Fibroblast of lung (primary cell): ENCODE measurements around the gene MXD1. TPM values are rescaled to one million over a fixed set of nuclear protein-coding genes. Genes with fewer than 3 reads are reported as not detected.

Source experiments
- DNase-seq, 2 donors: peaks; one replicate each; pipeline versions ENCODE4 v3.0.0 to v3.0.0-alpha.2; 2010; ENCODE audit warnings: low read depth in 2 of 2
- H2AFZ ChIP-seq: 2 replicates; pipeline ENCODE4 v1.5.1; 2012; ENCODE audit warnings: low read length, control low read depth, inconsistent platforms
- H3K27ac ChIP-seq: 2 replicates; pipeline ENCODE4 v1.5.1; 2011; ENCODE audit warnings: low read length, control low read depth; ENCODE audit not compliant: insufficient read depth
- H3K27me3 ChIP-seq: 2 replicates; pipeline ENCODE4 v1.5.1; 2011; ENCODE audit warnings: mild to moderate bottlenecking, low read length; ENCODE audit not compliant: control insufficient read depth, insufficient read depth
- H3K36me3 ChIP-seq: 2 replicates; pipeline ENCODE4 v1.5.1; 2011; ENCODE audit warnings: low read length; ENCODE audit not compliant: control insufficient read depth, insufficient read depth
- H3K4me1 ChIP-seq: 2 replicates; pipeline ENCODE4 v1.5.1; 2011; ENCODE audit warnings: low read length; ENCODE audit not compliant: control insufficient read depth, insufficient read depth; ENCODE audit errors: extremely low read depth
- H3K4me2 ChIP-seq: 2 replicates; pipeline ENCODE4 v1.5.1; 2011; ENCODE audit warnings: low read length, control low read depth; ENCODE audit not compliant: insufficient read depth; ENCODE audit errors: extremely low read depth
- H3K4me3 ChIP-seq, 4 experiments: fragments of 200-600 bp in 1 of 4; sonication (generic) in 1 of 4; replicated peaks in 1 of 4; 2 replicates each; pipeline ENCODE4 v1.5.1; 2011 to 2016; ENCODE audit warnings: low read length in 4 of 4, low read depth in 3 of 4, mild to moderate bottlenecking in 3 of 4, control low read depth in 2 of 4, inconsistent platforms in 1 of 4, mixed read lengths in 1 of 4; ENCODE audit not compliant: insufficient read depth in 1 of 4; ENCODE audit errors: control extremely low read depth in 1 of 4
- H3K79me2 ChIP-seq: 2 replicates; pipeline ENCODE4 v1.5.1; 2012; ENCODE audit warnings: mild to moderate bottlenecking, low read length, inconsistent platforms; ENCODE audit not compliant: control insufficient read depth, insufficient read depth
- H3K9ac ChIP-seq: 2 replicates; pipeline ENCODE4 v1.5.1; 2011; ENCODE audit warnings: mild to moderate bottlenecking, low read length, control low read depth; ENCODE audit not compliant: insufficient read depth
- H3K9me3 ChIP-seq: 2 replicates; pipeline ENCODE4 v1.5.1; 2012; ENCODE audit warnings: low read depth, low read length; ENCODE audit not compliant: control insufficient read depth, insufficient read depth
- H4K20me1 ChIP-seq: 2 replicates; pipeline ENCODE4 v1.5.1; 2011; ENCODE audit warnings: low read length; ENCODE audit not compliant: control insufficient read depth, insufficient read depth; ENCODE audit errors: extremely low read depth
- CTCF ChIP-seq, 2 donors: IDR thresholded peaks in 1 of 2; conservative IDR thresholded peaks in 1 of 2; 1 replicate in 1 of 2; 2 replicates in 1 of 2; pipeline ENCODE4 v1.5.1; 2011 to 2012; ENCODE audit warnings: low read length in 2 of 2, control low read depth in 1 of 2, inconsistent platforms in 1 of 2, low read depth in 1 of 2, mild to moderate bottlenecking in 1 of 2
- EZH2 ChIP-seq: IDR thresholded peaks from 2 replicates; pipeline ENCODE4 v1.5.1; 2012; ENCODE audit warnings: low read length, control low read depth, mild to moderate bottlenecking; ENCODE audit errors: missing control alignments
- polyA plus RNA-seq, 2 donors: library from polyadenylated mRNA; depleted of rRNA in 1 of 2; stranded (reverse) in 1 of 2; unstranded in 1 of 2; fragments of >200 nt; gene quantifications; 2 replicates each; pipeline ENCODE4 v1.2.1, GENCODE V29; 2011 to 2012; ENCODE audit warnings: missing spikeins in 1 of 2
- total RNA-seq: library from RNA; depleted of rRNA; stranded (reverse); fragments of >200 nt; gene quantifications from 2 replicates; pipeline ENCODE4 v1.2.1, GENCODE V29; 2014

Gene MXD1
- total and polyA plus RNA-seq, 2 donors (not counting 1 experiment from before 2014, with no cell fraction given): 5.4 to 8.4 TPM

- Histone ChIP-seq H3K9me3 (no peaks in the 10 kb centered on the region), H3K9ac (no peak overlapping the region), H3K27ac (peak overlapping the region; percentile 65), H3K36me3 (peaks cover 4% of the 10 kb centered on the region), H4K20me1 (no peaks in the 10 kb centered on the region), H3K4me2 (peak overlapping the region; percentile 26), H3K4me3 (peak overlapping the region in 2 of 4 experiments; percentile 1 to 4), H3K4me1 (peaks cover 9% of the 10 kb centered on the region), H3K27me3 (no peaks in the 10 kb centered on the region), H2AFZ (peak overlapping the region; percentile 17), H3K79me2 (no peaks in the 10 kb centered on the region)
- DNase-seq: peak; percentile 84 to 89
- TF ChIP-seq CTCF (conservative IDR thresholded peaks at IDR 0.05 in 1 of 2, IDR thresholded peaks at IDR 0.05 in 1 of 2; ENCODE audit: low read depth in 1 of 2, low read length in 2 of 2) (no peak), EZH2 (no peak)
These were observed 19.1 kb downstream of the MXD1 start for GRCh38 chr2:69933839-69934613.

DNA sequence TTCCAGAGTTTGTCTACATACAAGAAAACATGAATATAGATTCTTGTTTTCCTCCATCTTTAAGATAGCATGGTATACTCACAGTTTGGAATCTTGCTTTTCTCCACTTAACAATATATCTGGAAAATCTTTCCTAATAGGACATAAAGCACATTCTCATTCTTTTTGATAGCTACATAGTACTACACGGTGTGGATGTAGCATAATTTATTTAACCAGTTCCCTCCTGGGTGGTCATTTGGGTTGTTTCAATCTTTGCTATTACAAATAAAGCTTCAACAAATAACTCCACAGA, 19.7 kb downstream of the MXD1 start:
- no peaks in the 10 kb centered on the region for H3K9me3 ChIP-seq
- H3K36me3 ChIP-seq: peaks cover 4% of the 10 kb centered on the region
- no peaks in the 10 kb centered on the region for H4K20me1 ChIP-seq
- H3K4me2 ChIP-seq: peak overlapping the region; percentile 26
- DNase-seq: no peak
- H3K79me2 ChIP-seq: no peaks in the 10 kb centered on the region
- H3K4me1 ChIP-seq: peaks cover 9% of the 10 kb centered on the region
- TF ChIP-seq EZH2 (no peak), CTCF (conservative IDR thresholded peaks at IDR 0.05 in 1 of 2, IDR thresholded peaks at IDR 0.05 in 1 of 2; ENCODE audit: low read depth in 1 of 2, low read length in 2 of 2) (no peak)
- H3K27ac ChIP-seq: peak overlapping the region; percentile 65
- H3K4me3 ChIP-seq: peak overlapping the region in 2 of 4 experiments; percentile 1 to 4
- H3K27me3 ChIP-seq: no peaks in the 10 kb centered on the region
- peak overlapping the region; percentile 17 for H2AFZ ChIP-seq
- no peak overlapping the region for H3K9ac ChIP-seq

GRCh38 chr2:69935011-69935410, 20.1 kb downstream of the MXD1 start:
- Histone ChIP-seq H4K20me1 (no peaks in the 10 kb centered on the region), H3K27me3 (no peaks in the 10 kb centered on the region), H3K4me1 (peaks cover 9% of the 10 kb centered on the region), H2AFZ (no peak overlapping the region), H3K9ac (no peak overlapping the region), H3K9me3 (no peaks in the 10 kb centered on the region), H3K4me3 (no peak overlapping the region), H3K4me2 (peak overlapping the region; percentile 26), H3K79me2 (no peaks in the 10 kb centered on the region), H3K36me3 (peaks cover 6% of the 10 kb centered on the region), H3K27ac (no peak overlapping the region)
- DNase-seq: no peak
- TF ChIP-seq EZH2: no peak
- no peak for TF ChIP-seq CTCF (conservative IDR thresholded peaks at IDR 0.05 in 1 of 2, IDR thresholded peaks at IDR 0.05 in 1 of 2; ENCODE audit: low read depth in 1 of 2, low read length in 2 of 2)
